Measurements from ENCODE around the gene TRIM72.

GRCh38 chr16:31213342-31213741 lies 577 bp upstream of the TRIM72 start:
- TF ChIP-seq CTCF (IDR thresholded peaks at IDR 0.05), result no peak
- TF ChIP-seq POLR2A (IDR thresholded peaks at IDR 0.05), result no peak
